ENCODE data around the gene IGFBPL1.

Gene IGFBPL1

GRCh38 chr9:38359689-38360385 is 64.4 kb downstream of the IGFBPL1 start:
- no peak for TF ChIP-seq NFIC (IDR thresholded peaks at IDR 0.05)
- TF ChIP-seq ZBTB7A (IDR thresholded peaks at IDR 0.05; ENCODE audit: low read depth), result no peak
- no peak for TF ChIP-seq FOXM1 (IDR thresholded peaks at IDR 0.05; ENCODE audit: borderline replicate concordance, low read depth)
- no peak for TF ChIP-seq MAX (IDR thresholded peaks at IDR 0.05)
- no peak for TF ChIP-seq TAF1 (IDR thresholded peaks at IDR 0.05; ENCODE audit: low read depth)
- TF ChIP-seq EGR1 (IDR thresholded peaks at IDR 0.05), result no peak
- TF ChIP-seq USF1 (IDR thresholded peaks at IDR 0.05), result no peak
- TF ChIP-seq TEAD4 (IDR thresholded peaks at IDR 0.05), result no peak
- no peak for TF ChIP-seq CEBPB (IDR thresholded peaks at IDR 0.05)
- no peak for TF ChIP-seq CREB1 (IDR thresholded peaks at IDR 0.05; ENCODE audit: low read depth)
- TF ChIP-seq YY1 (IDR thresholded peaks at IDR 0.05; ENCODE audit: low read depth), result no peak

- TF ChIP-seq CREB1 (IDR thresholded peaks at IDR 0.05; ENCODE audit: low read depth), result no peak
- no peak for TF ChIP-seq RAD21 (IDR thresholded peaks at IDR 0.05; ENCODE audit: low read depth)
Observed at GRCh38 chr9:38359297-38359653, 65.0 kb downstream of the IGFBPL1 start.

- TF ChIP-seq ZBTB7A (IDR thresholded peaks at IDR 0.05; ENCODE audit: low read depth) (no peak), CREB1 (IDR thresholded peaks at IDR 0.05; ENCODE audit: low read depth) (no peak), REST (IDR thresholded peaks at IDR 0.05; ENCODE audit: low read depth) (no peak), YY1 (IDR thresholded peaks at IDR 0.05; ENCODE audit: low read depth) (no peak), NFIC (IDR thresholded peaks at IDR 0.05) (no peak), MAX (IDR thresholded peaks at IDR 0.05) (no peak)
Observed at GRCh38 chr9:38358390-38359296, 65.6 kb downstream of the IGFBPL1 start.

- TF ChIP-seq EP300 (IDR thresholded peaks at IDR 0.05; ENCODE audit: borderline replicate concordance), result no peak
- no peak for TF ChIP-seq EGR1 (IDR thresholded peaks at IDR 0.05)
- no peak for TF ChIP-seq RAD21 (IDR thresholded peaks at IDR 0.05; ENCODE audit: low read depth)
- no peak for TF ChIP-seq YY1 (IDR thresholded peaks at IDR 0.05; ENCODE audit: low read depth)
- TF ChIP-seq TEAD4 (IDR thresholded peaks at IDR 0.05), result no peak
- TF ChIP-seq CEBPB (IDR thresholded peaks at IDR 0.05), result no peak
- TF ChIP-seq CREB1 (IDR thresholded peaks at IDR 0.05; ENCODE audit: low read depth), result no peak
- TF ChIP-seq USF1 (IDR thresholded peaks at IDR 0.05), result no peak
- no peak for TF ChIP-seq ZBTB7A (IDR thresholded peaks at IDR 0.05; ENCODE audit: low read depth)
- no peak for TF ChIP-seq MAX (IDR thresholded peaks at IDR 0.05)
- TF ChIP-seq TCF12 (IDR thresholded peaks at IDR 0.05; ENCODE audit: low read depth), result no peak
- TF ChIP-seq TAF1 (IDR thresholded peaks at IDR 0.05; ENCODE audit: low read depth), result no peak
- no peak for TF ChIP-seq REST (IDR thresholded peaks at IDR 0.05; ENCODE audit: low read depth)
- no peak for TF ChIP-seq NFIC (IDR thresholded peaks at IDR 0.05)
- TF ChIP-seq FOXM1 (IDR thresholded peaks at IDR 0.05; ENCODE audit: borderline replicate concordance, low read depth), result no peak
Observed at GRCh38 chr9:38357350-38358114, 66.7 kb downstream of the IGFBPL1 start.

GRCh38 chr9:38356851-38357250 is 67.4 kb downstream of the IGFBPL1 start:
- TF ChIP-seq NFIC (IDR thresholded peaks at IDR 0.05) (no peak), REST (IDR thresholded peaks at IDR 0.05; ENCODE audit: low read depth) (no peak), YY1 (IDR thresholded peaks at IDR 0.05; ENCODE audit: low read depth) (no peak), RAD21 (IDR thresholded peaks at IDR 0.05; ENCODE audit: low read depth) (no peak), TEAD4 (IDR thresholded peaks at IDR 0.05) (no peak), CEBPB (IDR thresholded peaks at IDR 0.05) (no peak), EGR1 (IDR thresholded peaks at IDR 0.05) (no peak), FOXM1 (IDR thresholded peaks at IDR 0.05; ENCODE audit: borderline replicate concordance, low read depth) (no peak), MAX (IDR thresholded peaks at IDR 0.05) (no peak), ZBTB7A (IDR thresholded peaks at IDR 0.05; ENCODE audit: low read depth) (no peak), TCF12 (IDR thresholded peaks at IDR 0.05; ENCODE audit: low read depth) (no peak), CREB1 (IDR thresholded peaks at IDR 0.05; ENCODE audit: low read depth) (no peak), EP300 (IDR thresholded peaks at IDR 0.05; ENCODE audit: borderline replicate concordance) (no peak), USF1 (IDR thresholded peaks at IDR 0.05) (no peak), TAF1 (IDR thresholded peaks at IDR 0.05; ENCODE audit: low read depth) (no peak)
